GM19468 (cell line): ENCODE data around the gene IL16.

Experiments used
- ATAC-seq: cut with Tn5 transposase; IDR thresholded peaks from one replicate; pipeline ENCODE4 v1.9.1; 2021; ENCODE audit warnings: mild to moderate bottlenecking, moderate library complexity, moderate number of reproducible peaks; ENCODE audit not compliant: unreplicated experiment; ENCODE audit errors: extremely low read depth

The IL16 gene

GRCh38 chr15:81351651-81352050 is 155.0 kb downstream of the IL16 start:
- no peak for ATAC-seq

GRCh38 chr15:81356252-81356651 is 159.6 kb downstream of the IL16 start:
- no peak for ATAC-seq

- no peak for ATAC-seq
Measured at GRCh38 chr15:81357180-81357686, 160.6 kb downstream of the IL16 start.

- no peak for ATAC-seq
Measured at GRCh38 chr15:81358248-81358647, 161.6 kb downstream of the IL16 start.

GRCh38 chr15:81360491-81360890 is 163.8 kb downstream of the IL16 start:
- ATAC-seq, result no peak

GRCh38 chr15:81361891-81362290 is 165.2 kb downstream of the IL16 start:
- no peak for ATAC-seq

- ATAC-seq, result no peak
Measured at GRCh38 chr15:81362790-81363189, 166.1 kb downstream of the IL16 start.

- no peak for ATAC-seq
Measured at GRCh38 chr15:81363276-81363675, 166.6 kb downstream of the IL16 start.
